Adrenal gland (tissue), 12 donors: ENCODE measurements around the gene LHFPL4. TPM values are rescaled to one million over a fixed set of nuclear protein-coding genes. Genes with fewer than 3 reads are reported as not detected.

ENCODE experiments used
- DNase-seq, 7 donors: peaks; one replicate each; pipeline ENCODE4 v3.0.0-alpha.2; 2019 to 2020
- H3K27ac ChIP-seq, 5 donors: fragments of 200-600 bp; sonication (generic) in 4 of 5; 1 replicate in 3 of 5; 2 replicates in 2 of 5; pipeline versions ENCODE4 v1.5.1 to v1.8.0; 2016 to 2020; ENCODE audit warnings: mild to moderate bottlenecking in 1 of 5
- H3K27me3 ChIP-seq: fragments of 200-600 bp; 2 replicates; pipeline ENCODE4 v1.8.0; 2021
- H3K36me3 ChIP-seq, 2 donors: fragments of 200-600 bp; replicated peaks in 1 of 2; 1 replicate in 1 of 2; 2 replicates in 1 of 2; pipeline versions ENCODE4 v1.5.1 to v1.8.0; 2018 to 2022
- H3K4me1 ChIP-seq, 2 donors: fragments of 200-600 bp; replicated peaks in 1 of 2; 1 replicate in 1 of 2; 2 replicates in 1 of 2; pipeline versions ENCODE4 v1.5.1 to v1.8.0; 2018 to 2021
- H3K4me3 ChIP-seq, 4 donors: fragments of 200-600 bp; sonication (generic) in 3 of 4; one replicate each; pipeline ENCODE4 v1.5.1; 2016 to 2018
- H3K9me3 ChIP-seq, 3 donors: fragments of 200-600 bp; sonication (generic) in 1 of 3; replicated peaks in 1 of 3; 1 replicate in 2 of 3; 2 replicates in 1 of 3; pipeline versions ENCODE4 v1.5.1 to v1.8.0; 2016 to 2021
- CTCF ChIP-seq, 6 experiments: fragments of 450-650 bp in 4 of 6; fragments of 200-600 bp in 2 of 6; sonication (generic) in 1 of 6; IDR thresholded peaks; 1 replicate in 5 of 6; 2 replicates in 1 of 6; pipeline versions ENCODE4 v1.5.1 to v1.8.0; 2016 to 2021; ENCODE audit warnings: antibody characterized with exemption in 6 of 6, mild to moderate bottlenecking in 2 of 6, moderate library complexity in 1 of 6
- POLR2A ChIP-seq, 2 donors: fragments of 450-650 bp; IDR thresholded peaks; one replicate each; pipeline ENCODE4 v1.6.1; 2017; ENCODE audit warnings: antibody characterized with exemption in 2 of 2, mild to moderate bottlenecking in 2 of 2, moderate library complexity in 1 of 2
- WGBS, 4 donors: extraction: QIAGEN DNeasy Blood & Tissue Kit in 2 of 4; methylation state at CpG; one replicate each; pipeline versions ENCODE4 v1.1.5 to v1.1.7; 2013 to 2017; 5-methylcytosine and 5-hydroxymethylcytosine counted together
- intact Hi-C, 2 donors: fragments of 100-400 bp; cut with DNase I; formaldehyde crosslinking; loops; one replicate each; pipeline versions ENCODE4 v1.14.1 to v1.15.0; 2022 to 2023
- polyA plus RNA-seq, 3 donors: library from polyadenylated mRNA; stranded (reverse); fragments of 200-250 nt in 2 of 3; fragments of 350-450 nt in 1 of 3; fragmentation: Illumina TruSeq in 1 of 3; extraction: RNeasy Lipid Tissue Mini Kit (QIAGEN cat#74804) in 1 of 3; gene quantifications; one replicate each; pipeline ENCODE4 v1.2.3, GENCODE V29; 2013 to 2014
- total RNA-seq, 9 donors: library from RNA; depleted of rRNA in 4 of 9; stranded (reverse); fragments of >200 nt in 4 of 9; fragments of 120-200 nt in 1 of 9; fragmentation: NEBNext Ultra II Directional in 1 of 9; extraction: Animal tissue kit (Norgen Biotek cat#: 25700) in 1 of 9; gene quantifications; one replicate each; pipeline versions ENCODE4 v1.1.0 to v1.2.4, GENCODE V29; 2013 to 2023
- donor health status: healthy with polysubstance abuse.
- donor health status: Bipolar disorder and iron deficiency.
- donor health status: DM: yes; HTN: yes; CAD: no.
- donor health status: DM: no; HTN: no; CAD: no.
- donor health status: DM: no; HTN: no; CAD: no.
- donor health status: DM: yes; HTN: yes; CAD: no.

The LHFPL4 gene
- total and polyA plus RNA-seq, 12 donors = 0.04 to 3.5 (median 0.99) TPM; not detected in 2

- no peak for DNase-seq
- Histone ChIP-seq H3K4me3 (no peak overlapping the region), H3K36me3 (no peaks in the 10 kb centered on the region), H3K27ac (no peak overlapping the region), H3K9me3 (no peaks in the 10 kb centered on the region), H3K4me1 (no peaks in the 10 kb centered on the region), H3K27me3 (no peaks in the 10 kb centered on the region)
- TF ChIP-seq POLR2A (IDR thresholded peaks at IDR 0.05) (no peak), CTCF (IDR thresholded peaks at IDR 0.05) (no peak)
- intact Hi-C loops = no loop called here
- 51 to 70% (median 62%) methylated on average over 3 of the region's 3 CpGs for WGBS, 4 donors
These were observed 62.1 kb downstream of the LHFPL4 start for GRCh38 chr3:9491506-9491905.

GRCh38 chr3:9485248-9485647, 68.4 kb downstream of the LHFPL4 start:
- intact Hi-C loops = no loop called here
- 95 to 100% (median 98%) methylated on average over 1 of the region's 1 CpG for WGBS, 4 donors
- Histone ChIP-seq H3K4me1 (no peaks in the 10 kb centered on the region), H3K9me3 (no peaks in the 10 kb centered on the region), H3K27ac (no peak overlapping the region), H3K27me3 (no peaks in the 10 kb centered on the region), H3K36me3 (peaks cover 0 to 15% of the 10 kb centered on the region in 2 donors), H3K4me3 (no peak overlapping the region)
- TF ChIP-seq CTCF (IDR thresholded peaks at IDR 0.05) (no peak), POLR2A (IDR thresholded peaks at IDR 0.05) (no peak)
- no peak for DNase-seq

DNA sequence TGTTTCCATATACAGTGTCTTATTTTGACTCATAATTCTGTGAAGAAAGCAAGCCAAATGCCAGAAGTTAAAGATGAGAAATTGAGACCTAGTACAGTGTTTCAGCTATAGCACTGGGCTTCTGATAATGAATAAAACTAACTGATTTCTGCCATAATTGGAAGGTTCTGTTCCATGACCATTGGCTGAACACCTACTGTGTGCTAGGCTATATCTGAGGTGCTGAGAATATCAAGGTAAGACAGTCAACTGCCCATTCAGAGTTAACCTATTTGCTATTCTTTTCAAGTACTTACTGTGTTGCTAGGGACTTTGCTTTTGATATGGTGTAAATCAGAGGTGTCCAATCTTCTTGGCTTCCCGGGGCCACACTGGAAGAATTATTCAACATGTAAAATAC, 73.4 kb downstream of the LHFPL4 start:
- H3K4me1 ChIP-seq = peaks cover 5 to 10% of the 10 kb centered on the region in 2 donors
- H3K27ac ChIP-seq = no peak overlapping the region
- no peaks in the 10 kb centered on the region for H3K27me3 ChIP-seq
- WGBS, 4 donors = 86 to 100% (median 94%) methylated on average over 1 of the region's 1 CpG
- no peak for TF ChIP-seq POLR2A (IDR thresholded peaks at IDR 0.05)
- intact Hi-C loops = no loop called here
- H3K9me3 ChIP-seq = no peaks in the 10 kb centered on the region
- DNase-seq = no peak
- peaks cover 0 to 58% of the 10 kb centered on the region in 2 donors for H3K36me3 ChIP-seq
- no peak overlapping the region for H3K4me3 ChIP-seq

GRCh38 chr3:9476935-9477334, 76.7 kb downstream of the LHFPL4 start:
- peaks cover 5 to 10% of the 10 kb centered on the region in 2 donors for H3K4me1 ChIP-seq
- 90 to 100% (median 95%) methylated on average over 5 of the region's 5 CpGs for WGBS, 4 donors
- DNase-seq = no peak
- peaks cover 0 to 86% of the 10 kb centered on the region in 2 donors for H3K36me3 ChIP-seq
- intact Hi-C loops = no loop called here
- no peaks in the 10 kb centered on the region for H3K9me3 ChIP-seq
- no peak overlapping the region for H3K27ac ChIP-seq
- no peak overlapping the region for H3K4me3 ChIP-seq
- no peak for TF ChIP-seq CTCF (IDR thresholded peaks at IDR 0.05)
- TF ChIP-seq POLR2A (IDR thresholded peaks at IDR 0.05) = no peak
- H3K27me3 ChIP-seq = no peaks in the 10 kb centered on the region

- no peaks in the 10 kb centered on the region for H3K27me3 ChIP-seq
- 84 to 89% (median 88%) methylated on average over 6 of the region's 6 CpGs for WGBS, 4 donors
- H3K36me3 ChIP-seq = peaks cover 0 to 86% of the 10 kb centered on the region in 2 donors
- no peaks in the 10 kb centered on the region for H3K9me3 ChIP-seq
- intact Hi-C loops = no loop called here
- no peak overlapping the region for H3K4me3 ChIP-seq
- H3K4me1 ChIP-seq = peaks cover 5 to 10% of the 10 kb centered on the region in 2 donors
- DNase-seq = no peak
- no peak for TF ChIP-seq POLR2A (IDR thresholded peaks at IDR 0.05)
- TF ChIP-seq CTCF (IDR thresholded peaks at IDR 0.05) = no peak
- no peak overlapping the region for H3K27ac ChIP-seq
These were observed 79.1 kb downstream of the LHFPL4 start for GRCh38 chr3:9474482-9474881.
